Measurements from ENCODE around the gene DMRTB1.

Gene DMRTB1

GRCh38 chr1:53495633-53496345, 36.6 kb downstream of the DMRTB1 start:
- no peak for DNase-seq

GRCh38 chr1:53498555-53499131, 39.4 kb downstream of the DMRTB1 start:
- DNase-seq: no peak

GRCh38 chr1:53499257-53500203, 40.3 kb downstream of the DMRTB1 start:
- DNase-seq: no peak

GRCh38 chr1:53500204-53501064, 41.2 kb downstream of the DMRTB1 start:
- DNase-seq: no peak

GRCh38 chr1:53501065-53502005, 42.1 kb downstream of the DMRTB1 start:
- DNase-seq: no peak

GRCh38 chr1:53502641-53503432, 43.6 kb downstream of the DMRTB1 start:
- no peak for DNase-seq

- DNase-seq: no peak
Measured at GRCh38 chr1:53503433-53504217, 44.4 kb downstream of the DMRTB1 start.

- no peak for DNase-seq
Measured at GRCh38 chr1:53504901-53505300, 45.7 kb downstream of the DMRTB1 start.

GRCh38 chr1:53505401-53505800, 46.2 kb downstream of the DMRTB1 start:
- DNase-seq: no peak

- no peak for DNase-seq
Measured at GRCh38 chr1:53505891-53506290, 46.7 kb downstream of the DMRTB1 start.

- DNase-seq: no peak
Measured at GRCh38 chr1:53506355-53507050, 47.3 kb downstream of the DMRTB1 start.

GRCh38 chr1:53507116-53507820, 48.1 kb downstream of the DMRTB1 start:
- DNase-seq: no peak

- DNase-seq: no peak
Measured at GRCh38 chr1:53508056-53508990, 49.1 kb downstream of the DMRTB1 start.

- DNase-seq: no peak
Measured at GRCh38 chr1:53508991-53509666, 49.9 kb downstream of the DMRTB1 start.

GRCh38 chr1:53509775-53510174, 50.6 kb downstream of the DMRTB1 start:
- DNase-seq: no peak

- no peak for DNase-seq
Measured at GRCh38 chr1:53510215-53510614, 51.0 kb downstream of the DMRTB1 start.
